HepG2 (cell line): ENCODE results near the gene POLR1D. TPM values are rescaled to one million over a fixed set of nuclear protein-coding genes. Genes with fewer than 3 reads are reported as not detected.

Experiments used
- AFF4 ChIP-seq: sonication (generic); formaldehyde crosslinking; IDR thresholded peaks from 2 replicates; pipeline ENCODE4 v1.4.0; 2020; ENCODE audit warnings: missing genetic modification reagents
- CAMTA2 ChIP-seq: sonication (generic); formaldehyde crosslinking; IDR thresholded peaks from 2 replicates; pipeline ENCODE4 v1.4.0; 2020; ENCODE audit warnings: mild to moderate bottlenecking, missing genetic modification reagents, borderline replicate concordance
- ETS1 ChIP-seq: sonication (generic); formaldehyde crosslinking; IDR thresholded peaks from 2 replicates; pipeline ENCODE4 v1.4.0; 2020; ENCODE audit warnings: missing genetic modification reagents
- HNRNPUL1 ChIP-seq: fragments of 200-400 bp; formaldehyde crosslinking; IDR thresholded peaks from 2 replicates; pipeline ENCODE4 v1.6.1; 2017; ENCODE audit warnings: low read depth, mild to moderate bottlenecking, low read length, moderate library complexity
- KDM5B ChIP-seq: sonication (generic); formaldehyde crosslinking; IDR thresholded peaks from 2 replicates; pipeline ENCODE4 v1.4.0; 2020; ENCODE audit warnings: missing genetic modification reagents, mild to moderate bottlenecking, borderline replicate concordance
- ZBTB20 ChIP-seq: sonication (generic); formaldehyde crosslinking; IDR thresholded peaks from 2 replicates; pipeline ENCODE4 v1.8.1; 2023; ENCODE audit warnings: missing genetic modification reagents, low read depth, mild to moderate bottlenecking, borderline replicate concordance
- ZBTB25 ChIP-seq: IDR thresholded peaks from 2 replicates; pipeline ENCODE4 v1.6.1; 2018; ENCODE audit warnings: missing genetic modification reagents
- ZHX1 ChIP-seq: sonication (generic); formaldehyde crosslinking; IDR thresholded peaks from 2 replicates; pipeline ENCODE4 v1.8.1; 2022; ENCODE audit warnings: low read depth, mild to moderate bottlenecking, missing genetic modification reagents
- ZNF205 ChIP-seq: IDR thresholded peaks from 2 replicates; pipeline ENCODE4 v1.6.1; 2018; ENCODE audit warnings: missing biosample characterization, missing genetic modification reagents
- ZNF710 ChIP-seq: sonication (generic); formaldehyde crosslinking; IDR thresholded peaks from 2 replicates; pipeline ENCODE4 v1.5.0; 2020; ENCODE audit warnings: mild to moderate bottlenecking, missing genetic modification reagents, borderline replicate concordance
- ZNF780A ChIP-seq: sonication (generic); formaldehyde crosslinking; IDR thresholded peaks from 2 replicates; pipeline ENCODE4 v1.8.0; 2022; ENCODE audit warnings: mild to moderate bottlenecking, missing genetic modification reagents, moderate library complexity
- polyA plus RNA-seq, 8 experiments: library from polyadenylated mRNA; depleted of rRNA in 3 of 8; stranded (reverse) in 7 of 8; unstranded in 1 of 8; fragments of >200 nt; fragmentation: Illumina TruSeq in 4 of 8; extraction: Trizol in 4 of 8; gene quantifications; 2 replicates each; pipeline versions ENCODE4 v1.2.1 to v1.2.3, GENCODE V29; 2011 to 2016; ENCODE audit warnings: low read depth in 4 of 8, missing spikeins in 1 of 8, mixed read lengths in 1 of 8; ENCODE audit not compliant: insufficient read depth in 1 of 8
- total RNA-seq, 5 experiments: library from RNA; depleted of rRNA; stranded (reverse); fragments of >200 nt; fragmentation: Illumina TruSeq; extraction: Trizol; gene quantifications; 2 replicates each; pipeline ENCODE4 v1.2.3, GENCODE V29; 2016; ENCODE audit warnings: low read depth in 1 of 5
- TF ChIP-seq, protein P1 (sequence below): sonication (generic); formaldehyde crosslinking; conservative IDR thresholded peaks from 2 replicates; pipeline ENCODE4 v1.4.0; 2020; ENCODE audit warnings: missing genetic modification reagents

The POLR1D gene
- total and polyA plus RNA-seq, 2 of the 13 experiments (the other 11 are each of a cell fraction or from before 2014, with no cell fraction given): 183 to 490 TPM

DNA sequence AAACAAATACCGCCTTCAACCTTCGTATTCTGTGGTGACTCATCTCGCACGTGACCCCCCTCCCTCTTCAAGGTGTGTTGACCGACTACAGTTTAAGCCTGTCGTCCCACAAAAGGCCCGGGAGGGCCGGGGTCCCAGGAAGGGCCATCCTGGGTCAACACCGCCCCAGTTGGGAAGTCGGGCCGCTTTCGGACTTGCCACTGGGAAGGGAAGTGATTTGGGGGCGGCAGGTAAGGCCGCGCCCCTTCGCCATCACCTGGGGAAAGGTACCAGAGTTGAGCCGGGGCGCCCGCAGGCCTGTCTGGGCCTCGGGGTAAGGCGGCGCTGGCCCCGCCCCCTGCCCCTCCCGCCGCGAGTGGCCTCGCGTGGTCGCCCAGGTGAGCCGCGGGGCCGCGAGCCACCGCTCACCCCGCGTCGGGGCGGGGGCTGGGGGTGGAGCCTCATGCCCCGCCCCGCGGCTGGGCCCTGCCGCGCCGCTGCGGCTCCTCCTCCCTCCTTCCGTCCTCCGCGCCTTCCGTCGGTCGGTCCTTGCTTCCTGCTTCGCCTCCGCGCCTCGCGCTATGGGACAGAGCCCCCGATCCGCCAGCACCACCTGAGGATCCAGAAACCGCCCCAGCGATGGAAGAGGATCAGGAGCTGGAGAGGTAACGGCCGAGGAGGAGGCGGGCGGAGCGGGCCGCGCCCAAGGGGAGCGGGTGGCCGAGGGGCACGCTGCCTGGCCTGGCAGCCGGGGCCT is at the start of gene POLR1D (continued):
- TF ChIP-seq ETS1 (CRISPR knock-in tag) (no peak), KDM5B (CRISPR knock-in tag) (peak; percentile 91), ZNF205 (CRISPR knock-in tag) (no peak), ZNF710 (CRISPR knock-in tag) (0 out of 2 replicates have a peak, but pooled peaks have one; percentile 48), ZBTB20 (peak; percentile 69; the same call in 1 of the 2 replicates), HNRNPUL1 (no peak), ZHX1 (CRISPR knock-in tag) (0 out of 2 replicates have a peak, but pooled peaks have one; percentile 32), CAMTA2 (CRISPR knock-in tag) (no peak), ZNF780A (no peak), AFF4 (CRISPR knock-in tag) (no peak), ZBTB25 (CRISPR knock-in tag) (0 out of 2 replicates have a peak, but pooled peaks have one; percentile 19)
- TF ChIP-seq, protein P1, sequence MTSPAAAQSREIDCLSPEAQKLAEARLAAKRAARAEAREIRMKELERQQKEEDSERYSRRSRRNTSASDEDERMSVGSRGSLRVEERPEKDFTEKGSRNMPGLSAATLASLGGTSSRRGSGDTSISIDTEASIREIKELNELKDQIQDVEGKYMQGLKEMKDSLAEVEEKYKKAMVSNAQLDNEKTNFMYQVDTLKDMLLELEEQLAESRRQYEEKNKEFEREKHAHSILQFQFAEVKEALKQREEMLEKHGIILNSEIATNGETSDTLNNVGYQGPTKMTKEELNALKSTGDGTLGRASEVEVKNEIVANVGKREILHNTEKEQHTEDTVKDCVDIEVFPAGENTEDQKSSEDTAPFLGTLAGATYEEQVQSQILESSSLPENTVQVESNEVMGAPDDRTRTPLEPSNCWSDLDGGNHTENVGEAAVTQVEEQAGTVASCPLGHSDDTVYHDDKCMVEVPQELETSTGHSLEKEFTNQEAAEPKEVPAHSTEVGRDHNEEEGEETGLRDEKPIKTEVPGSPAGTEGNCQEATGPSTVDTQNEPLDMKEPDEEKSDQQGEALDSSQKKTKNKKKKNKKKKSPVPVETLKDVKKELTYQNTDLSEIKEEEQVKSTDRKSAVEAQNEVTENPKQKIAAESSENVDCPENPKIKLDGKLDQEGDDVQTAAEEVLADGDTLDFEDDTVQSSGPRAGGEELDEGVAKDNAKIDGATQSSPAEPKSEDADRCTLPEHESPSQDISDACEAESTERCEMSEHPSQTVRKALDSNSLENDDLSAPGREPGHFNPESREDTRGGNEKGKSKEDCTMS (CRISPR knock-in tag): no peak
